Duodenal mucosa (tissue), 2 donors: ENCODE data around the gene DMD.

ENCODE experiments used
- H3K27ac ChIP-seq: one replicate; pipeline ENCODE4 v1.7.0; 2013; ENCODE audit warnings: low read depth, low read length
- H3K27me3 ChIP-seq, 2 donors: one replicate each; pipeline ENCODE4 v1.7.0; 2013; ENCODE audit warnings: low read length in 2 of 2, control low read depth in 1 of 2; ENCODE audit not compliant: insufficient read depth in 2 of 2, control insufficient read depth in 1 of 2
- H3K36me3 ChIP-seq, 2 donors: one replicate each; pipeline ENCODE4 v1.7.0; 2013; ENCODE audit warnings: low read length in 2 of 2, control low read depth in 1 of 2; ENCODE audit not compliant: insufficient read depth in 2 of 2, control insufficient read depth in 1 of 2
- H3K4me1 ChIP-seq, 2 donors: one replicate each; pipeline ENCODE4 v1.7.0; 2013; ENCODE audit warnings: low read length in 2 of 2, control low read depth in 1 of 2; ENCODE audit not compliant: insufficient read depth in 2 of 2, control insufficient read depth in 1 of 2
- H3K4me3 ChIP-seq, 2 donors: one replicate each; pipeline ENCODE4 v1.7.0; 2013; ENCODE audit warnings: low read length in 2 of 2, low read depth in 1 of 2
- H3K9ac ChIP-seq, 2 donors: one replicate each; pipeline ENCODE4 v1.7.0; 2013; ENCODE audit warnings: low read length in 2 of 2, low read depth in 1 of 2
- H3K9me3 ChIP-seq, 2 donors: one replicate each; pipeline ENCODE4 v1.7.0; 2013; ENCODE audit warnings: low read length in 2 of 2, control low read depth in 1 of 2; ENCODE audit not compliant: control insufficient read depth in 1 of 2

The DMD gene

GRCh38 chrX:32183066-32183465, 1028.3 kb downstream of the DMD start:
- H3K4me1 ChIP-seq = no peaks in the 10 kb centered on the region
- no peak overlapping the region for H3K27ac ChIP-seq
- H3K36me3 ChIP-seq = no peaks in the 10 kb centered on the region
- no peaks in the 10 kb centered on the region for H3K27me3 ChIP-seq
- no peak overlapping the region for H3K9ac ChIP-seq
- H3K9me3 ChIP-seq = no peaks in the 10 kb centered on the region
- H3K4me3 ChIP-seq = no peak overlapping the region

GRCh38 chrX:32176510-32176909, 1034.8 kb downstream of the DMD start:
- Histone ChIP-seq H3K9ac (no peak overlapping the region), H3K4me3 (no peak overlapping the region), H3K27me3 (no peaks in the 10 kb centered on the region), H3K36me3 (no peaks in the 10 kb centered on the region), H3K9me3 (no peaks in the 10 kb centered on the region), H3K27ac (no peak overlapping the region), H3K4me1 (no peaks in the 10 kb centered on the region)

- no peak overlapping the region for H3K9ac ChIP-seq
- no peaks in the 10 kb centered on the region for H3K4me1 ChIP-seq
- H3K9me3 ChIP-seq = no peaks in the 10 kb centered on the region
- no peaks in the 10 kb centered on the region for H3K27me3 ChIP-seq
- no peak overlapping the region for H3K4me3 ChIP-seq
- no peak overlapping the region for H3K27ac ChIP-seq
- no peaks in the 10 kb centered on the region for H3K36me3 ChIP-seq
These were observed 1040.9 kb downstream of the DMD start for GRCh38 chrX:32170481-32170880.

- Histone ChIP-seq H3K27me3 (no peaks in the 10 kb centered on the region), H3K4me3 (no peak overlapping the region), H3K36me3 (no peaks in the 10 kb centered on the region), H3K27ac (no peak overlapping the region), H3K9me3 (no peaks in the 10 kb centered on the region), H3K9ac (no peak overlapping the region), H3K4me1 (no peaks in the 10 kb centered on the region)
These were observed 1056.2 kb downstream of the DMD start for GRCh38 chrX:32155044-32155638.

GRCh38 chrX:32153585-32153984, 1057.8 kb downstream of the DMD start:
- H3K9me3 ChIP-seq = no peaks in the 10 kb centered on the region
- H3K9ac ChIP-seq = no peak overlapping the region
- no peak overlapping the region for H3K27ac ChIP-seq
- H3K27me3 ChIP-seq = no peaks in the 10 kb centered on the region
- H3K4me3 ChIP-seq = no peak overlapping the region
- no peaks in the 10 kb centered on the region for H3K36me3 ChIP-seq
- no peaks in the 10 kb centered on the region for H3K4me1 ChIP-seq

- no peak overlapping the region for H3K9ac ChIP-seq
- no peak overlapping the region for H3K4me3 ChIP-seq
- H3K27me3 ChIP-seq = no peaks in the 10 kb centered on the region
- H3K4me1 ChIP-seq = no peaks in the 10 kb centered on the region
- no peaks in the 10 kb centered on the region for H3K9me3 ChIP-seq
- no peak overlapping the region for H3K27ac ChIP-seq
- no peaks in the 10 kb centered on the region for H3K36me3 ChIP-seq
These were observed 1061.2 kb downstream of the DMD start for GRCh38 chrX:32150141-32150540.

GRCh38 chrX:32141841-32142240, 1069.5 kb downstream of the DMD start:
- H3K4me1 ChIP-seq = no peaks in the 10 kb centered on the region
- H3K27ac ChIP-seq = no peak overlapping the region
- H3K27me3 ChIP-seq = no peaks in the 10 kb centered on the region
- H3K36me3 ChIP-seq = no peaks in the 10 kb centered on the region
- H3K9me3 ChIP-seq = no peaks in the 10 kb centered on the region
- H3K4me3 ChIP-seq = no peak overlapping the region
- no peak overlapping the region for H3K9ac ChIP-seq

- no peak overlapping the region for H3K27ac ChIP-seq
- no peaks in the 10 kb centered on the region for H3K27me3 ChIP-seq
- no peak overlapping the region for H3K9ac ChIP-seq
- H3K36me3 ChIP-seq = no peaks in the 10 kb centered on the region
- H3K4me3 ChIP-seq = no peak overlapping the region
- no peaks in the 10 kb centered on the region for H3K4me1 ChIP-seq
- no peaks in the 10 kb centered on the region for H3K9me3 ChIP-seq
These were observed 1071.9 kb downstream of the DMD start for GRCh38 chrX:32139476-32139875.

- Histone ChIP-seq H3K27ac (no peak overlapping the region), H3K36me3 (no peaks in the 10 kb centered on the region), H3K27me3 (no peaks in the 10 kb centered on the region), H3K9me3 (no peaks in the 10 kb centered on the region), H3K4me1 (no peaks in the 10 kb centered on the region), H3K4me3 (no peak overlapping the region), H3K9ac (no peak overlapping the region)
These were observed 1073.8 kb downstream of the DMD start for GRCh38 chrX:32137525-32137924.

- H3K27ac ChIP-seq = no peak overlapping the region
- no peaks in the 10 kb centered on the region for H3K9me3 ChIP-seq
- H3K4me1 ChIP-seq = no peaks in the 10 kb centered on the region
- H3K27me3 ChIP-seq = no peaks in the 10 kb centered on the region
- H3K36me3 ChIP-seq = no peaks in the 10 kb centered on the region
- H3K9ac ChIP-seq = no peak overlapping the region
- H3K4me3 ChIP-seq = no peak overlapping the region
These were observed 1084.4 kb downstream of the DMD start for GRCh38 chrX:32126997-32127396.

GRCh38 chrX:32118832-32119231, 1092.5 kb downstream of the DMD start:
- Histone ChIP-seq H3K4me3 (no peak overlapping the region), H3K4me1 (no peaks in the 10 kb centered on the region), H3K9me3 (no peaks in the 10 kb centered on the region), H3K36me3 (no peaks in the 10 kb centered on the region), H3K27ac (no peak overlapping the region), H3K27me3 (no peaks in the 10 kb centered on the region), H3K9ac (no peak overlapping the region)
